H9 (cell line): ENCODE results near the gene PCOLCE2. TPM values are rescaled to one million over a fixed set of nuclear protein-coding genes. Genes with fewer than 3 reads are reported as not detected.

Source experiments
- DNase-seq: peaks from one replicate; pipeline ENCODE4 v3.0.0-alpha.2; 2017
- H2AFZ ChIP-seq: one replicate; pipeline ENCODE4 v1.6.1; 2013; ENCODE audit warnings: mild to moderate bottlenecking, low read length, control low read depth, moderate library complexity
- H2AK5ac ChIP-seq: 2 replicates; pipeline ENCODE4 v1.6.1; 2013; ENCODE audit warnings: low read length, control low read depth, mixed read lengths; ENCODE audit not compliant: insufficient read length
- H2BK120ac ChIP-seq: one replicate; pipeline ENCODE4 v1.6.1; 2013; ENCODE audit warnings: low read depth, mild to moderate bottlenecking, low read length, control low read depth, inconsistent platforms; ENCODE audit not compliant: poor library complexity, severe bottlenecking
- H2BK12ac ChIP-seq: 2 replicates; pipeline ENCODE4 v1.6.1; 2013; ENCODE audit warnings: low read length, control low read depth, mixed read lengths, low read depth; ENCODE audit not compliant: insufficient read length
- H2BK15ac ChIP-seq: 2 replicates; pipeline ENCODE4 v1.6.1; 2013; ENCODE audit warnings: low read depth, low read length, control low read depth
- H2BK20ac ChIP-seq: one replicate; pipeline ENCODE4 v1.6.1; 2013; ENCODE audit warnings: low read depth, mild to moderate bottlenecking, low read length, control low read depth, inconsistent platforms; ENCODE audit not compliant: poor library complexity, severe bottlenecking
- H2BK5ac ChIP-seq: 2 replicates; pipeline ENCODE4 v1.6.1; 2013; ENCODE audit warnings: low read length, control low read depth, mixed read lengths; ENCODE audit not compliant: insufficient read length
- H3K14ac ChIP-seq: 2 replicates; pipeline ENCODE4 v1.6.1; 2013; ENCODE audit warnings: low read length, control low read depth; ENCODE audit not compliant: insufficient read depth
- H3K18ac ChIP-seq: 2 replicates; pipeline ENCODE4 v1.6.1; 2013; ENCODE audit warnings: low read depth, mild to moderate bottlenecking, mixed read lengths, low read length, control low read depth; ENCODE audit not compliant: insufficient read length
- H3K23ac ChIP-seq: 2 replicates; pipeline ENCODE4 v1.6.1; 2013; ENCODE audit warnings: low read length, control low read depth, mixed read lengths, low read depth; ENCODE audit not compliant: insufficient read length
- H3K23me2 ChIP-seq: 2 replicates; pipeline ENCODE4 v1.6.1; 2013; ENCODE audit warnings: low read depth, mild to moderate bottlenecking, mixed read lengths, low read length, control low read depth; ENCODE audit not compliant: insufficient read length, poor library complexity, severe bottlenecking
- H3K27ac ChIP-seq: 2 replicates; pipeline ENCODE4 v1.5.1; 2013; ENCODE audit warnings: low read length, control low read depth, mixed read lengths, low read depth; ENCODE audit not compliant: insufficient read length
- H3K27me3 ChIP-seq: 2 replicates; pipeline ENCODE4 v1.6.1; 2013; ENCODE audit warnings: low read length, control low read depth, inconsistent platforms; ENCODE audit not compliant: insufficient read depth
- H3K4ac ChIP-seq: 2 replicates; pipeline ENCODE4 v1.6.1; 2013; ENCODE audit warnings: low read depth, mild to moderate bottlenecking, control low read depth, inconsistent platforms, low read length, moderate library complexity
- H3K4me1 ChIP-seq: 2 replicates; pipeline ENCODE4 v1.6.1; 2013; ENCODE audit warnings: low read length, control low read depth, inconsistent platforms; ENCODE audit not compliant: insufficient read depth
- H3K4me2 ChIP-seq: 2 replicates; pipeline ENCODE4 v1.6.1; 2013; ENCODE audit warnings: low read length, control low read depth, mixed read lengths; ENCODE audit not compliant: insufficient read length, insufficient read depth
- H3K56ac ChIP-seq: 2 replicates; pipeline ENCODE4 v1.6.1; 2013; ENCODE audit warnings: low read depth, mild to moderate bottlenecking, mixed read lengths, low read length, control low read depth; ENCODE audit not compliant: insufficient read length
- H3K79me1 ChIP-seq: 2 replicates; pipeline ENCODE4 v1.6.1; 2013; ENCODE audit warnings: low read depth, mild to moderate bottlenecking, moderate library complexity, low read length, control low read depth, inconsistent platforms; ENCODE audit not compliant: insufficient read depth, poor library complexity, severe bottlenecking
- H3K79me2 ChIP-seq: 2 replicates; pipeline ENCODE4 v1.6.1; 2013; ENCODE audit warnings: low read length, control low read depth, inconsistent platforms; ENCODE audit not compliant: insufficient read depth
- H3K9ac ChIP-seq: 2 replicates; pipeline ENCODE4 v1.6.1; 2013; ENCODE audit warnings: low read length, control low read depth, mixed read lengths; ENCODE audit not compliant: insufficient read length; ENCODE audit errors: extremely low read depth
- H3K9me3 ChIP-seq: one replicate; pipeline ENCODE4 v1.6.1; 2013; ENCODE audit warnings: low read depth, low read length, inconsistent platforms; ENCODE audit not compliant: control insufficient read depth
- H3T11ph ChIP-seq: one replicate; pipeline ENCODE4 v1.6.1; 2013; ENCODE audit warnings: mild to moderate bottlenecking, low read length, control low read depth, inconsistent platforms
- H4K20me1 ChIP-seq: one replicate; pipeline ENCODE4 v1.6.1; 2013; ENCODE audit not compliant: control insufficient read depth, insufficient read length, insufficient read depth
- H4K5ac ChIP-seq: 2 replicates; pipeline ENCODE4 v1.6.1; 2013; ENCODE audit warnings: low read depth, mild to moderate bottlenecking, mixed read lengths, low read length, control low read depth; ENCODE audit not compliant: insufficient read length
- H4K8ac ChIP-seq: replicated peaks from 2 replicates; pipeline ENCODE4 v1.6.1; 2013; ENCODE audit warnings: low read length, control low read depth, mixed read lengths, low read depth; ENCODE audit not compliant: insufficient read length
- H4K91ac ChIP-seq: 2 replicates; pipeline ENCODE4 v1.6.1; 2013; ENCODE audit warnings: low read depth, mild to moderate bottlenecking, moderate library complexity, mixed read lengths, low read length, control low read depth; ENCODE audit not compliant: insufficient read length
- H3K27ac Mint-ChIP-seq, 3 experiments: 2 replicates in 2 of 3; 3 replicates in 1 of 3; pipeline ENCODE4 v1.8.0; 2020 to 2021; ENCODE audit warnings: mixed read lengths in 3 of 3, mild to moderate bottlenecking in 1 of 3, moderate library complexity in 1 of 3
- H3K27me3 Mint-ChIP-seq: 2 replicates; pipeline ENCODE4 v1.8.0; 2021; ENCODE audit warnings: low read depth, mild to moderate bottlenecking, moderate library complexity, mixed read lengths
- H3K36me3 Mint-ChIP-seq, 3 experiments: 2 replicates in 2 of 3; 3 replicates in 1 of 3; pipeline ENCODE4 v1.8.0; 2020 to 2021; ENCODE audit warnings: low read depth in 3 of 3, mixed read lengths in 3 of 3; ENCODE audit not compliant: insufficient read depth in 1 of 3
- H3K4me1 Mint-ChIP-seq, 2 experiments: 2 replicates each; pipeline ENCODE4 v1.8.0; 2020; ENCODE audit warnings: mixed read lengths in 2 of 2
- H3K4me3 Mint-ChIP-seq, 2 experiments: 2 replicates in 1 of 2; 3 replicates in 1 of 2; pipeline ENCODE4 v1.8.0; 2020 to 2021; ENCODE audit warnings: mild to moderate bottlenecking in 2 of 2, mixed read lengths in 2 of 2, moderate library complexity in 1 of 2
- H3K9me3 Mint-ChIP-seq, 2 experiments: 2 replicates in 1 of 2; 3 replicates in 1 of 2; pipeline ENCODE4 v1.8.0; 2020; ENCODE audit warnings: mild to moderate bottlenecking in 2 of 2, mixed read lengths in 2 of 2, moderate library complexity in 1 of 2
- CTCF ChIP-seq: fragments of 200-600 bp; sonication (generic); conservative IDR thresholded peaks from 3 replicates; pipeline ENCODE4 v1.8.0; 2021; ENCODE audit warnings: antibody characterized with exemption, mild to moderate bottlenecking
- total RNA-seq: library from RNA; stranded (reverse); gene quantifications from 2 replicates; pipeline ENCODE4 v1.2.1, GENCODE V29; 2021

PCOLCE2 gene
- total RNA-seq, 1 experiment from 2014 or later, result 9.2 TPM

- Histone ChIP-seq H3K4ac (no peak overlapping the region), H4K5ac (no peak overlapping the region), H2AK5ac (no peak overlapping the region), H3K56ac (no peak overlapping the region), H3K14ac (no peak overlapping the region), H4K91ac (no peak overlapping the region), H4K8ac (no peak overlapping the region), H3K23ac (no peak overlapping the region), H2BK15ac (no peak overlapping the region), H3K79me2 (no peaks in the 10 kb centered on the region), H3K4me2 (no peak overlapping the region), H2AFZ (no peak overlapping the region), H3K9ac (no peak overlapping the region), H2BK120ac (no peak overlapping the region), H3K4me1 (no peaks in the 10 kb centered on the region), H3K79me1 (no peaks in the 10 kb centered on the region), H2BK20ac (no peak overlapping the region), H3K27ac (no peak overlapping the region), H2BK12ac (no peak overlapping the region), H3K27me3 (no peaks in the 10 kb centered on the region), H3K9me3 (no peaks in the 10 kb centered on the region), H3K18ac (no peak overlapping the region), H3T11ph (no peak overlapping the region), H3K23me2 (no peaks in the 10 kb centered on the region), H2BK5ac (no peak overlapping the region), H4K20me1 (no peaks in the 10 kb centered on the region)
- no peak overlapping the region for H3K27ac Mint-ChIP-seq
- TF ChIP-seq CTCF, result no peak
- H3K9me3 Mint-ChIP-seq, result peaks cover 8 to 13% of the 10 kb centered on the region in 2 experiments
- peaks cover 0 to 9% (median 2%) of the 10 kb centered on the region in 3 experiments; a peak in 3 of 7 replicates for H3K36me3 Mint-ChIP-seq
- no peaks in the 10 kb centered on the region; the same call in 1 of the 2 replicates for H3K27me3 Mint-ChIP-seq
- no peak overlapping the region for H3K4me3 Mint-ChIP-seq
- DNase-seq, result no peak
- H3K4me1 Mint-ChIP-seq, result no peaks in the 10 kb centered on the region
Measured at GRCh38 chr3:142923694-142924093, 34.8 kb upstream of the PCOLCE2 start.
